OCI-LY7 (cell line): Measurements from ENCODE around the gene GPANK1. TPM values are rescaled to one million over a fixed set of nuclear protein-coding genes. Genes with fewer than 3 reads are reported as not detected.

Experiments used
- BruUV-seq: library from RNA; stranded (reverse); fragments of 400-500 nt; replicated peaks from 2 replicates; lab custom pipeline; 2021; lab: Mats Ljungman, UMichigan
- CTCF ChIA-PET: fragments of 300-600 bp; sonication (Branson Sonifier 250); formaldehyde crosslinking; loops from one replicate; lab custom pipeline; 2022; ENCODE audit warnings: antibody characterized with exemption; ENCODE audit not compliant: unreplicated experiment; lab: Charles Lee
- POLR2A ChIA-PET: fragments of 300-600 bp; sonication (Branson Sonifier 250); formaldehyde crosslinking; loops from one replicate; lab custom pipeline; 2022; ENCODE audit warnings: antibody characterized with exemption; lab: Charles Lee
- DNase-seq: peaks from one replicate; pipeline ENCODE4 v3.0.0-alpha.2; 2015; ENCODE audit warnings: low spot score
- H2AFZ ChIP-seq: fragments of 200-600 bp; sonication (generic), shearing (Covaris generic); 2 replicates; pipeline ENCODE4 v1.6.1; 2014; ENCODE audit warnings: mild to moderate bottlenecking, antibody characterized with exemption, low read length, moderate library complexity
- H3K27ac ChIP-seq: fragments of 200-600 bp; sonication (generic); 2 replicates; pipeline ENCODE4 v1.5.1; 2014; ENCODE audit warnings: mixed run types, low read depth, mild to moderate bottlenecking, moderate library complexity, low read length, inconsistent platforms; ENCODE audit not compliant: poor library complexity, severe bottlenecking
- H3K36me3 ChIP-seq: fragments of 200-600 bp; sonication (generic); 2 replicates; pipeline ENCODE4 v1.6.1; 2014; ENCODE audit warnings: mild to moderate bottlenecking, antibody characterized with exemption, low read length, moderate library complexity, mixed read lengths; ENCODE audit not compliant: insufficient read depth
- H3K4me1 ChIP-seq: fragments of 200-600 bp; sonication (generic); 2 replicates; pipeline ENCODE4 v1.5.1; 2014; ENCODE audit warnings: mild to moderate bottlenecking, low read length; ENCODE audit not compliant: insufficient read depth, poor library complexity, severe bottlenecking
- H3K4me2 ChIP-seq: fragments of 200-600 bp; sonication (generic); 2 replicates; pipeline ENCODE4 v1.6.1; 2014; ENCODE audit warnings: mild to moderate bottlenecking, low read length
- H3K4me3 ChIP-seq: fragments of 200-600 bp; sonication (generic); 2 replicates; pipeline ENCODE4 v1.5.1; 2014; ENCODE audit warnings: mild to moderate bottlenecking, low read depth, low read length; ENCODE audit not compliant: poor library complexity, severe bottlenecking
- H3K79me2 ChIP-seq: fragments of 200-600 bp; sonication (generic); 2 replicates; pipeline ENCODE4 v1.6.1; 2016; ENCODE audit warnings: low read depth, mild to moderate bottlenecking, low read length, moderate library complexity, mixed read lengths; ENCODE audit not compliant: insufficient read depth
- H3K9me2 ChIP-seq: fragments of 200-600 bp; sonication (generic); 2 replicates; pipeline ENCODE4 v1.6.1; 2016; ENCODE audit warnings: mild to moderate bottlenecking, low read length, mixed read lengths; ENCODE audit not compliant: insufficient read depth
- H3K9me3 ChIP-seq: fragments of 200-600 bp; sonication (generic); 2 replicates; pipeline ENCODE4 v1.6.1; 2014; ENCODE audit warnings: mild to moderate bottlenecking, mixed run types, low read length, mixed read lengths
- H4K20me1 ChIP-seq: fragments of 200-600 bp; sonication (generic); 2 replicates; pipeline ENCODE4 v1.6.1; 2014; ENCODE audit warnings: mild to moderate bottlenecking, antibody characterized with exemption, low read length, moderate library complexity, mixed read lengths; ENCODE audit not compliant: insufficient read depth
- CTCF ChIP-seq: fragments of 200-600 bp; sonication (generic); conservative IDR thresholded peaks from 2 replicates; pipeline ENCODE4 v1.5.1; 2014; ENCODE audit warnings: mild to moderate bottlenecking, antibody characterized with exemption, low read length, moderate library complexity, mixed read lengths
- EZH2phosphoT487 ChIP-seq: fragments of 200-600 bp; sonication (generic); IDR thresholded peaks from 2 replicates; pipeline ENCODE4 v1.6.1; 2018; ENCODE audit warnings: low read depth, borderline replicate concordance, mild to moderate bottlenecking, mixed run types, antibody characterized with exemption, low read length, moderate library complexity, mixed read lengths
- intact Hi-C: fragments of 100-400 bp; cut with micrococcal nuclease; formaldehyde crosslinking; loops from one replicate; pipeline ENCODE4 v1.10.0; 2022; ENCODE audit not compliant: unreplicated experiment
- total RNA-seq, 2 experiments: library from RNA; depleted of rRNA in 1 of 2; stranded (reverse); fragments of >200 nt in 1 of 2; shearing (Covaris generic) in 1 of 2; gene quantifications; 2 replicates each; pipeline ENCODE4 v1.2.3, GENCODE V29; 2014 to 2022

The GPANK1 gene
- total RNA-seq, 2 experiments from 2014 or later: 34.3 to 40.7 TPM

DNA sequence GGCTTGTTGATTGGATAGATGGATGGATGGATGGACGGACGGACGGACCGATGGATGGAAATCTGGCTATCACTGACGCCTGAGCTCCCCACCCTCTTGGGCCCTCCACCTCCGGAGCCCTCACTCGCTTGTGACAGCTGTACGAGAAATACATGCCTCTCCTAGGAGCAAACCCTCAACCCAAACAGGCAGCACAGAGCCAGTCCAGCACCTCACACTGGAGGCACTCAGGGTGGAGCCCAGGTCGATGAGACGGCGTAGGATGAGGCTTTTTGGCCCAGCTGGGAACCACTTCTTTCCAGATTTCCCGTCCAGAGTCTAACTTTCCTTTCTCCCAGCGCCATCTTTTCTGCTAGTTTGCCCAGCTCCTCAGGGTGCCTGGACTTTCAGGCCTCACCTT, 18.8 kb upstream of the GPANK1 start:
- DNase-seq: no peak
- no peaks in the 10 kb centered on the region for H4K20me1 ChIP-seq
- no peak overlapping the region for H3K4me2 ChIP-seq
- H3K9me2 ChIP-seq: no peaks in the 10 kb centered on the region
- CTCF ChIA-PET: no interaction called here
- intact Hi-C loops: loop anchor here (10.0 kb wide), 2 partner anchors 211 to 459 kb away; partner anchors contain the start of gene EHMT2
- POLR2A ChIA-PET: no interaction called here
- BruUV-seq: no TSS peak
- H3K4me1 ChIP-seq: peaks cover 15% of the 10 kb centered on the region
- no peak overlapping the region for H2AFZ ChIP-seq
- no peak overlapping the region for H3K4me3 ChIP-seq
- TF ChIP-seq EZH2phosphoT487 (no peak), CTCF (no peak)
- H3K9me3 ChIP-seq: no peaks in the 10 kb centered on the region
- no peak overlapping the region for H3K27ac ChIP-seq
- peaks cover 21% of the 10 kb centered on the region; the same call in 1 of the 2 replicates for H3K36me3 ChIP-seq
- H3K79me2 ChIP-seq: no peaks in the 10 kb centered on the region

- peak overlapping the region; percentile 33; the same call in 1 of the 2 replicates for H2AFZ ChIP-seq
- ChIA-PET CTCF (interaction anchor here (0.5 kb wide), 1 partner anchor 183 kb away, joined by 4 read pairs; no protein-coding TSS in a partner anchor), POLR2A (interaction anchor here (1.0 kb wide), 1 partner anchor 57 kb away, joined by 3 read pairs; no protein-coding TSS in a partner anchor)
- H3K27ac ChIP-seq: no peak overlapping the region
- peak; percentile 25 for DNase-seq
- intact Hi-C loops: loop anchor here (2.0 to 10.0 kb wide), 3 partner anchors 46 to 456 kb away; partner anchors contain the start of gene EHMT2
- TF ChIP-seq EZH2phosphoT487 (no peak), CTCF (no peak)
- H4K20me1 ChIP-seq: no peaks in the 10 kb centered on the region
- no peaks in the 10 kb centered on the region for H3K9me3 ChIP-seq
- no peaks in the 10 kb centered on the region for H3K9me2 ChIP-seq
- H3K4me1 ChIP-seq: peaks cover 29% of the 10 kb centered on the region
- H3K36me3 ChIP-seq: peaks cover 2% of the 10 kb centered on the region; the same call in 1 of the 2 replicates
- H3K4me2 ChIP-seq: peak overlapping the region; percentile 56
- BruUV-seq: no TSS peak
- peak overlapping the region; percentile 18 for H3K4me3 ChIP-seq
- no peaks in the 10 kb centered on the region for H3K79me2 ChIP-seq
These were observed 16.4 kb upstream of the GPANK1 start for GRCh38 chr6:31681135-31681671.
